Posterior vena cava (tissue), 2 donors: ENCODE results near the gene NSF. TPM values are rescaled to one million over a fixed set of nuclear protein-coding genes. Genes with fewer than 3 reads are reported as not detected.
"Not testable (repeated sequence)": the region's sequence is repeated elsewhere in the genome, so short reads cannot be mapped to it uniquely, and the experiment has no call there.

Experiments
- DNase-seq: peaks from one replicate; pipeline ENCODE4 v3.0.0-alpha.2; 2020; ENCODE audit warnings: low spot score
- intact Hi-C, 2 donors: fragments of 100-400 bp; cut with DNase I; formaldehyde crosslinking; loops; one replicate each; pipeline versions ENCODE4 v1.14.1 to v1.14.2; 2022 to 2023
- total RNA-seq, 2 donors: library from RNA; stranded (reverse); fragmentation: NEBNext Ultra II Directional; extraction: Animal tissue kit (Norgen Biotek cat#: 25700); gene quantifications; one replicate each; pipeline ENCODE4 v1.2.1, GENCODE V29; 2021
- donor health status: DM: yes; HTN: yes; CAD: no.
- donor health status: DM: yes; HTN: yes; CAD: no.

Gene NSF
- total RNA-seq, 2 donors from 2014 or later = 44.7 to 49.5 TPM

GRCh38 chr17:46788796-46789195, 198.3 kb downstream of the NSF start:
- intact Hi-C loops = no loop called here
- DNase-seq = no peak

- intact Hi-C loops = no loop called here
Measured at GRCh38 chr17:46789610-46790009, 199.1 kb downstream of the NSF start.

GRCh38 chr17:46790216-46790615, 199.7 kb downstream of the NSF start:
- intact Hi-C loops = no loop called here
- DNase-seq = no peak

More at GRCh38 chr17:46789610-46790009, 199.1 kb downstream of the NSF start:
- DNase-seq = no peak

GRCh38 chr17:46791531-46791930, 201.1 kb downstream of the NSF start:
- no peak for DNase-seq
- intact Hi-C loops = no loop called here

- intact Hi-C loops = no loop called here
Measured at GRCh38 chr17:46792071-46792470, 201.6 kb downstream of the NSF start.

GRCh38 chr17:46793023-46793422, 202.6 kb downstream of the NSF start:
- DNase-seq, intact Hi-C loops: not testable (repeated sequence)

More at GRCh38 chr17:46792071-46792470, 201.6 kb downstream of the NSF start:
- no peak for DNase-seq

GRCh38 chr17:46793541-46793940, 203.1 kb downstream of the NSF start:
- intact Hi-C loops = no loop called here
- no peak for DNase-seq

- intact Hi-C loops = no loop called here
- DNase-seq = no peak
Measured at GRCh38 chr17:46794318-46794717, 203.8 kb downstream of the NSF start.

- intact Hi-C loops = no loop called here
Measured at GRCh38 chr17:46795379-46795952, 205.0 kb downstream of the NSF start.

GRCh38 chr17:46796084-46796483, 205.6 kb downstream of the NSF start:
- intact Hi-C loops = no loop called here
- DNase-seq = no peak

More at GRCh38 chr17:46795379-46795952, 205.0 kb downstream of the NSF start:
- DNase-seq = no peak

GRCh38 chr17:46796524-46796923, 206.1 kb downstream of the NSF start:
- intact Hi-C loops = no loop called here
- DNase-seq = no peak

GRCh38 chr17:46796956-46797530, 206.6 kb downstream of the NSF start:
- no peak for DNase-seq
- intact Hi-C loops = no loop called here

GRCh38 chr17:46800573-46800972, 210.1 kb downstream of the NSF start:
- intact Hi-C loops = no loop called here
- DNase-seq = no peak

- intact Hi-C loops = no loop called here
- DNase-seq = no peak
Measured at GRCh38 chr17:46802800-46803199, 212.3 kb downstream of the NSF start.

GRCh38 chr17:46803544-46803943, 213.1 kb downstream of the NSF start:
- intact Hi-C loops = no loop called here
- no peak for DNase-seq

GRCh38 chr17:46805771-46806170, 215.3 kb downstream of the NSF start:
- intact Hi-C loops = no loop called here
- no peak for DNase-seq

Other genes with a start within 250 kb of the NSF start
- 10 to 100 TPM in 1 of 2 donors, 1 to 10 TPM in 1; 7.1 to 17.1 TPM for gene ARL17B, start 228.9 kb upstream of the NSF start, total RNA-seq
- gene LRRC37A2, start 78.2 kb upstream of the NSF start, total RNA-seq = 10 to 100 TPM in 1 of 2 donors, 1 to 10 TPM in 1; 8.4 to 11.4 TPM
- gene ARL17A, start 11.0 kb upstream of the NSF start, total RNA-seq = 10 to 100 TPM in 1 of 2 donors, 1 to 10 TPM in 1; 8.6 to 14.7 TPM
- under 1 TPM; 0.32 to 0.81 TPM for gene WNT3, start 228.0 kb downstream of the NSF start, total RNA-seq